ENCODE data around the gene CHDH.

CHDH gene

GRCh38 chr3:53846134-53846850 is at the start of gene CHDH, which contains the start of gene IL17RB:
TSS of gene CHDH (minus strand) at chr3:53846419. CDS start at chr3:53824008, 22,411 bp downstream.
TSS of gene IL17RB (plus strand) at chr3:53846568. CDS start at chr3:53846589, 21 bp downstream.
- no peak for DNase-seq

- no peak for DNase-seq
These were observed 46.0 kb upstream of the CHDH start for GRCh38 chr3:53892286-53892637.

DNA sequence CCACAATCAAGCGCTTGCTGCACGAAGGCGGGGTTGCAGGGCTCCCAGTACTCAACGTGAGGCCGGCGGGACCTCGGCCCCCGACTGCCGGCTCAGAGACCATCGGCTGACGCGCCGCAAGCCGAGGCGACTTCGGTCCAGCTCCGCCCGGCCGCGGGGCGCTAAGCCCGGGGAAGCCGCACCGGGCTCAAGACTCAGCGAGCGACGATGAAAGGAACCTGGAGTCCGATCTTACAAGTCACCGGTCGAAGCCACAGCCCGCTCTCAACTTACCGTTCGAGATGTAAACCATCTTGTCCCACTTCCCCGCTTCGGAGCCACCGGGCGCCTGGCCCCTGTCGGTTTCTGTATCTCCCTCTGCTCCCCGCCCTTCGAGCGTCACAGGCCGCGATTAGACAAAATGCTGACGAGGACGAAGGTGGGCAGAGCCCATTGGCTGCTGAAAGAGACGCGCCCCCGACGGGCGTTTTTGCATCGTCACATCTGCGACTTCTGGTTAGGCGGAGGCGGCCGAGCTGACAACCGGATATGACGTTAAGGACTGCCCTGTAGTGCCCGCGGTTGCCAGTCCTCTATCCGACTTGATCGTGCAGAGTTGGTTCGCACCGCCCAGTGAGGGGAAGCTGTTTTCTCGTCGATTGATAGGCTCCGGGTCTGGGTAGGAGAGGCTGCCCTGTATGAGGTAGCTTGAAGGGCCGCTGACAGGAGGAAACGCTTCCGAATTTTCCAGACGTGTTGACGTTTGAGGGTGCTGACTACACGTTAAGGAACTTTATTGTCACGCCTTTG is 45.5 kb upstream of the CHDH start, which contains the start of gene SELENOK:
SELENOK (minus strand) TSS at position 363 of the 789 bp plus-strand sequence.
- peak; percentile 96 for DNase-seq

GRCh38 chr3:53890726-53891475 is 44.7 kb upstream of the CHDH start:
- no peak for DNase-seq

GRCh38 chr3:53888232-53888631 is 42.0 kb upstream of the CHDH start:
- DNase-seq = no peak

GRCh38 chr3:53887446-53887845 is 41.2 kb upstream of the CHDH start:
- DNase-seq = no peak

- no peak for DNase-seq
These were observed 39.0 kb upstream of the CHDH start for GRCh38 chr3:53885239-53885638.

DNA sequence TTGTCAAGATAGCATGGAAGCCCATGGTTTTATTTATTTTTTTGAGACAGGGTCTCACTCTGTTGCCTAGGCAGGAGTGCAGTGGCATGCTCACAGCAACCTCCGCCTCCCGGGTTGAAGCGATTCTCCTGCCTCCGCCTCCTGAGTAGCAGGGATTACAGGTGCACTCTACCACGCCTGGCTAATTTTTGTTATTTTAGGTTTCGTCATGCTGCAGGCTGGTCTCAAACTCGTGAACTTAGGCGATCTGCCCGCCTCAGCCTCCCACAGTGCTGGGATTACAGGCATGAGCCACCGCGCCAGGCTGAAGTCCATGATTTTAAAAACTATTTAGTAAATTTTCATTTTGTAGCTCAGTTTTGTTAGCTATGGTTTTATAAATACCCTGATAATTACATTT is 38.4 kb upstream of the CHDH start:
- DNase-seq = no peak

DNA sequence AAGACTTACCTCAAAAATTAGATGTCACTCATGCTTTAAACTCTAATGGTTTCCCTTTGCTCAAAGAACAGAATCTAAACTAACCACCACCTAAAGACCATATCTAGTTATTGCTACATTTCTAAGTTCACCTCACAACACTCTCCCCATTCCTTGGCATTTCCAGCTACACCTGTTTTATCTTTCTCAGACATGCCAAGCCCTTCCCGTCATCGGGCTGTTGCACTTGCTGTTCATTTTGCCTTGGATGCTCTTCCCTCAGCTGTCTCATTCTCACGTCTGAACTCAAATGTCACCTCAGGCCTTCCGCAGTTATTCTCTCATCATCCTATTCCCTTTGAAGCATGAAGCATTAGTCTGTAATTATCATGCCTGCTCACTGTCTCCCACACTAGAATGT is 36.8 kb upstream of the CHDH start:
- no peak for DNase-seq

DNA sequence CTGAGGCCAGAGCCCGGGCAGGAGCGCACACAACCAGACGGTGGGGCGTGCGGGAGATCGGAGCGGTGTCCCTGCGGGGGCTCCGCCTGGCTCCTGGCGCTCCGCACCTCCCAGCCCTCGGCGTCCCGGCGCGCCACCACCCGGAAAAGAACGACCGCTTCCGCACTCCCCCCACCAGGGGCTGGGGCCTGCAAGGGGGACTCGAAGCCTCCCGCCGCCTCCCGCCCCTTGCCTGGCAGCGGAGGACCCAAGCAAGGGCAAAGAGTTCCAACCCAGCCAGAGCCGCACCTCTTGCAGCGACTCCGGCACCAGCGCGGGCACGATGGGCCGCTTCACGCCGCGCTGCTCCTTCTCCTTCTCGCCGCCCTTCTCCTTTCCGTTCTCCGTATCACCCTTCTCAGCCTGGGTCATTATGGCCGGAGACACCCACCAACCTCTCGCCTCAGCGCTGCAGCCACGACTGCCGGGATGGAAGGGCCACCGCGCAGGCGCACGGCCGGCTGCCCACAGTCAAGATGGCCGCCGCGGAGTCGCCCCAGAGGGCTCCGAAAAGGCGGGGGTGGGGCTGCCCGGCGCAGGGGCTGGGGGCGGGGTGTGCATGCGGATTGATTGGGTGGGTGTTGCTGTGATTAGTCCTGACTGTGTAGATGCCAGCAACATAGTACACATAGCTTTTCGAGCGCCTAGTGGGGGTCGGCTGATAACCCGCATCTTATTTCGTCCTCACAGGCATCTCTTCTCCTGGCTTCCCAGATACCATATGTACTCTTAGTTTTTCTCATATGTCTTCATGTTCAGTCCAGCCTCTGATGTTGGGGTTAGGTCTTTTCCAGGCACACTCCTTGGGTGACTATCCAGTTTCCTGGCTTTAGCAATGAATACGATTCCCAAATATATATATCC is 35.7 kb upstream of the CHDH start, which contains the start of gene ACTR8:
ACTR8 (minus strand) TSS at position 462 of the 903 bp plus-strand sequence; CDS start at position 411, 51 bp downstream.
- peak; percentile 64 for DNase-seq

GRCh38 chr3:53880396-53881345 is 34.5 kb upstream of the CHDH start:
- no peak for DNase-seq

GRCh38 chr3:53865732-53866499 is 19.7 kb upstream of the CHDH start:
- no peak for DNase-seq

DNA sequence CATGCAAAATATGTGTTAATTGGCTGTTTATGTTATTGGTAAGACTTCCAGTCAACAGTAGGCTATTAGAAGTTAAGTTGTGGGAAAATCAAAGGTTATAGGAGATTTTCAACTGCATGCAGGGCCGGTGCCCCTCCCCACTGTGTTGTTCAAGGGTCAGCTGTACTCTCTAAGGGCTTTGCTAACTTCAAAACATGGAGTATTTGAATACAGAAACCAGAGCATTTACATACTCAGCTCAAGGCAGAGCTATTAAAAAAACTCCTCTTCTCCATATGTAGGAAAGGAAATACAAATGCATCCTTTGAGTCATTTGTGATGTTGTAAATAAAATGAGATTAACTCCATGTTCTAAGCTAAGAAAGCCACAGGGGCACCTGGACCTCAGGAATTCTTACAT is 16.9 kb upstream of the CHDH start:
- no peak for DNase-seq

DNA sequence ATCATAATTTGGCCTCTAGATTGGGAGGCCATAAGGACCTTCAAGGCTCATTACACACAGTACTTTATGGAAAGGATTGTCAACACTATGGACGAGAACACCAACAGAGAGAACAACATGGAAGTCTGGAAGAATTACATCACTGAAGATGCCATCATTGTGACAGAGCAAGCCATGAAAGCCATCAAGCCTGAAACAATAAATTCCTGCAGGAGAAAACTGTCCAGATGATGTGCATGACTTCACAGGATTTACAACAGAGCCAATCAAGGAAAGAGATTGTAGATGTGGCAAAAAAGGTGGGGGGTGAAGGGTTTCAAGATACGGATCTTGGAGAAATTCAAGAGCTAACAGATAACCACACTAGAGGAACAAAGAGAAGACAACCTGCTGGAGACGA is 16.0 kb upstream of the CHDH start:
- no peak for DNase-seq

DNA sequence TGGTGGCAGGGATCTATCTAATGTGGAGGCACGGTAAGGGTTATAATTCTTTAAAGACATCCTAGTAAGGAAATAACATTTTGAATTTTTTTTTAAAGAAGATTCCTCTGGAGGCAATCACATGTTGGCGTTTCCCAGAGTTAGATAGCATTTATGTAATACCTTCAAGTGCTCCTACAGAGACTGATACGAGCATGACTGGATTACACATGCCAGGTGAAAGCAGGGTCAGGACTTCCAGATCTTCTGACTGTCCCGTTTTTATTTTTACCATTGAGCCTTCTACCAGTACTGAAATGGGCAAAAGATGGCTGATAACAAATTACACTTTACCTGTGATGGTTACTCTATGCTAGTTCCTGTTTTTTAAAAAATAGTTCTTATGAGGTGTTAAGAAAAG is 14.0 kb upstream of the CHDH start:
- DNase-seq = no peak

DNA sequence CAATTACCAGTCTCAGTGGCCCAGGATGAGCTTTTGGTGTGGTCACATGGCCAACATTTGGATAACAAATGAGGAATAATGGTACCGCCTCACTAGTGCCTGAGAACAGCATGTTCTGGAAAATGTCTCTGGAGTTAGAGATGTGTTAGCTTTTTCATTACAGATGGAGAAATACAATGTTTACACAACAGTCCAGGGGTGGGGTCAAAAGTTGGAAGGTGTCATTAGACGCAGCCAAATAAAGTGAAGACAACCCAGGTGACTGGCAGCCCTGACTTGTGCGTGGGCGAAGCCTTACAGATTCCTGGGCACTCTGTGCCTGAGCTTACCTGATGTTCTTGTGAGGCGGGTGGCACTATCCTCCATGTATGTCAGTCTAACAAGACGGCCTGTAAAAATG is 13.0 kb upstream of the CHDH start:
- DNase-seq = no peak

DNA sequence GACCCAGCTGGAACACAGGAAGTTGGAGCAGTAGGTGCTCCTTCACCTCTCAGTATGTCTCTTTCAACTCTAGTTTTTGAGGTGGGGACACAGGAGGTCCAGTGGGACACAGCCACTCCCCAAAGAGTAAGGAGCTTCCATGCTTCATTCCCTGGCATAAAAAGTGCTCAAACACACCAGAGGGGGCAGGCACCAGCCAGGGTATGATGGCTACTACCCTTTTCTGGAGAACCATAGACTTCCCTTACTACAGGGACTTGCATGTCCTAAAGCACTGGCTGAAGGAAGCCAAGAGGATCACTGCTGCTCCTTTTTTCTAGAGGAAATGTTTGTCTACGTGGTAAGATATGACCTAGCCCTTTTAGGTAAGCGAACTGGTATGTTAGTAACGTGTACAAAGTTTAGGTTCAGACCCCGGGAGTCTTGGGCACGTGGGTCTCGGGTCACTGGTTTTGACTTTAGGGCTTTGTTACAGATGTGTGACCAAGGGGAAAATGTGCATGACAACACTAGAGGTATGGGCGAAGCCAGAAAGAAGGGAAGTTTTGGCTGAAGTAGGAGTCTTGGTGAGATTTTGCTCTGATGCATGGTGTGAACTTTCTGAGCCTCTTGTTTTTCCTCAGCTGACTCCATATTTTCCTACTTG is 12.0 kb upstream of the CHDH start:
- DNase-seq = no peak

GRCh38 chr3:53856964-53857363 is 10.7 kb upstream of the CHDH start:
- no peak for DNase-seq

DNA sequence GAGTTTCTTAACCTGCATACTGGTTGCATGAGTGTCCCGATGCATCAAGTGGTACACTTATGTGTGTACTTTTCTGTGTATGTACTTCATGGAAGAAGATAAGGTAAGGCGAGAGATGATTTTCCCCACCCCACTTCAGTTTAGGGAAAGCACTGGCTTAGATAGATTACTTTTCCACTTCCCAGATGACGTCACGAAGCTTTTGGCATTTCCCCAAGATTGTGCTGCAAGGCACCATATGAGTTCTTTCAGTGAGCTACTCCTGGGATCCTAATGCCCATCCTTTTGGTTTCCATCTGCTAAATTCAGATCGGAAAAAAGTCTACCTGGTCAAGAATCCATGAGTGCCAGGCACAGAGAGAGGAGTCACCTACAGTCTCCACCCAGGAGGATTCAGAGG is 4.7 kb upstream of the CHDH start:
- DNase-seq = no peak

- no peak for DNase-seq
These were observed 3.7 kb upstream of the CHDH start for GRCh38 chr3:53849916-53850315.
